Muscle layer of colon (tissue), 2 donors: ENCODE results near the gene PCCA.

Source experiments
- H3K27ac ChIP-seq: one replicate; pipeline ENCODE4 v1.7.0; 2013; ENCODE audit warnings: low read depth, mild to moderate bottlenecking, low read length, moderate library complexity
- H3K27me3 ChIP-seq, 2 donors: one replicate each; pipeline ENCODE4 v1.7.0; 2013; ENCODE audit warnings: low read length in 2 of 2, mild to moderate bottlenecking in 2 of 2; ENCODE audit not compliant: insufficient read depth in 2 of 2, control insufficient read depth in 1 of 2
- H3K36me3 ChIP-seq: one replicate; pipeline ENCODE4 v1.7.0; 2013; ENCODE audit warnings: mild to moderate bottlenecking, low read length; ENCODE audit not compliant: insufficient read depth
- H3K4me1 ChIP-seq: one replicate; pipeline ENCODE4 v1.7.0; 2013; ENCODE audit warnings: mild to moderate bottlenecking, low read length; ENCODE audit not compliant: insufficient read depth
- H3K4me3 ChIP-seq, 2 donors: one replicate each; pipeline ENCODE4 v1.7.0; 2013; ENCODE audit warnings: low read length in 2 of 2, low read depth in 1 of 2, mild to moderate bottlenecking in 1 of 2, moderate library complexity in 1 of 2
- H3K9ac ChIP-seq: one replicate; pipeline ENCODE4 v1.7.0; 2013; ENCODE audit warnings: low read length
- H3K9me3 ChIP-seq: one replicate; pipeline ENCODE4 v1.7.0; 2013; ENCODE audit warnings: mild to moderate bottlenecking, low read length
- donor health status: abdominal sarcoma.
- donor health status: Adenocarcinoma of cecum.

PCCA gene

DNA sequence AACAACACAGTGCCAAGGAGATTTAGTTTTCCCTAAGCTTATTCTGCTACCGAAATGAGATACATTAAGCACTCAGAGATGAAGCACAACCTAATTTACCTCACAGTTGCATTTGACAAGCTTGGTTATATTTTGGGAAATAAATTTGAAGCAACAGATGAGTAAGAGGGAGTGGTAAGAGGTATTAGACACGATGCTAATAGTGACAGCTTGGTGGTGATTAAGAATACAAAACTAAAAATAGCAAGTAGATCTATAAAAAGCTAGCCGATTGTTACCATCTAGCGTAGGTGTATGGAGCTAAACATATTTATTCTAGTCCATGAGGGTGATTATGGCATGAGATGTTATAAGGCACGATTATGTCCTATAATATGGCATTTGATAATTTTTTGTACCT, 208.5 kb downstream of the PCCA start:
- Histone ChIP-seq H3K9me3 (no peaks in the 10 kb centered on the region), H3K36me3 (no peaks in the 10 kb centered on the region), H3K4me3 (no peak overlapping the region), H3K27ac (no peak overlapping the region), H3K9ac (no peak overlapping the region), H3K4me1 (no peaks in the 10 kb centered on the region), H3K27me3 (no peaks in the 10 kb centered on the region)

DNA sequence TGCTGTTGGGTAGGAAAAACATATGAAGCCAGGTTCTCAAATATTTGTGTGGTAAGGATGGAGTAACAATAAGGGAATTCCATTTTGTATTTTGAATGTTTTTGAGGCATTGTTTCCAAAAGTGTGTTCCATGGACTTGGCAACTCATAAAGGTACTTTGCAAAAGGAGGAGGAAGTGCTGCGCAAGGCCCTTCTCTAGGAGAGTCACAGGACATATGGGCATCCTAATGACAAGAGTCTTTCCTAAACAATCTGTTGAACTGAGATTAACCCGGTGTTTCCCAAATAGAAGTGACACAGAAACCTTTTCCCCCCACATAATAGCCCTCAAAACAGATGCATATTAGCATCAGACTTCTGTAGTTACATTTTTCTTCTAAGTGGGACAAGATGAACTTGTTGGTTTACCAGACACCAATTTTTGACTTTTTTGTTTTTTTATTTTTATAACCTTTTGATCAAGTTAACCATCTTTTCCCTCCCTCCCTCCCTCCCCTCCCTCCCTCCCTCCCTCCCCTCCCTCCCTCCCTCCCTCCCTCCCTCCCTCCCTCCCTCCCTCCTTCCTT, 209.3 kb downstream of the PCCA start:
- no peaks in the 10 kb centered on the region for H3K4me1 ChIP-seq
- no peak overlapping the region for H3K27ac ChIP-seq
- no peaks in the 10 kb centered on the region for H3K27me3 ChIP-seq
- H3K9me3 ChIP-seq, result no peaks in the 10 kb centered on the region
- no peak overlapping the region for H3K9ac ChIP-seq
- no peak overlapping the region for H3K4me3 ChIP-seq
- H3K36me3 ChIP-seq, result no peaks in the 10 kb centered on the region

DNA sequence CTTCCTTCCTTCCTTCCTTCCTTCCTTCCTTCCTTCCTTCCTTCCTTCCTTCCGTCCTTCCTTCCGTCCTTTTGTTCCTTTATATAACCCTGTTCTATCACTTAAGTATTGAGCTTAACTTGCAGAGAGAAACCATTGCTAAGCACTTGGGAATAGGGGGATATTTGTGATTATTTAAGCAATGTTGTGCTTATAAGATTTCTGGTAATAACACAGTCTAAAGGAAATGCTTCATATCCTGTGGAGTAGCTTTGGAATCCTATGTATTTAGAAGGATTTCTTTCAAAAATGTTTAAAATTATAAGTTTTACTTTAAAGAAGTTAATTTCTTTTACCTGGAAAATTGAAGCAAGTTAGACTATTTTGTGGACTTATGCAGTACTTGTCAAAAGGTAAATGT, 209.8 kb downstream of the PCCA start:
- H3K9me3 ChIP-seq, result no peaks in the 10 kb centered on the region
- no peak overlapping the region for H3K4me3 ChIP-seq
- no peak overlapping the region for H3K27ac ChIP-seq
- no peaks in the 10 kb centered on the region for H3K36me3 ChIP-seq
- H3K4me1 ChIP-seq, result no peaks in the 10 kb centered on the region
- no peak overlapping the region for H3K9ac ChIP-seq
- no peaks in the 10 kb centered on the region for H3K27me3 ChIP-seq

DNA sequence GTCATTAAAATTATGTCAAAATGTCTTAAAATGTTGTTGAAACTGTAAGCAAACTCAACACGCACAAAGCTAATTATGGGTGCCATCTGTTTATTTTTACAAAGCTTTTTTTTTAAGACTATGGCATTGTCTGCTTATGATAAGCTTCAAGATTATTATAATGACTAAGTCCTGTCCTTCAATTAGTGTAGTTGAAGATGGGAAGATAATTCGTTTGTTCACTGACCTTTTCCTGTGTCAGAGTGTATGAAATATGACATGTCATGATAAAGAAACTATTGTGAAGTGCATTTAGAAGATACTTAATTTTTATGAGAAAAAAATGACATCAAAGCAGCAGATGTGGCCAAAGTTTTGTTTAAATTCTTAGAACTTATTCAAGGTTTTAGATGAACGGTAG, 211.3 kb downstream of the PCCA start:
- H3K4me1 ChIP-seq, result no peaks in the 10 kb centered on the region
- no peak overlapping the region for H3K9ac ChIP-seq
- H3K36me3 ChIP-seq, result no peaks in the 10 kb centered on the region
- no peak overlapping the region for H3K27ac ChIP-seq
- H3K4me3 ChIP-seq, result no peak overlapping the region
- no peaks in the 10 kb centered on the region for H3K9me3 ChIP-seq
- no peaks in the 10 kb centered on the region for H3K27me3 ChIP-seq

DNA sequence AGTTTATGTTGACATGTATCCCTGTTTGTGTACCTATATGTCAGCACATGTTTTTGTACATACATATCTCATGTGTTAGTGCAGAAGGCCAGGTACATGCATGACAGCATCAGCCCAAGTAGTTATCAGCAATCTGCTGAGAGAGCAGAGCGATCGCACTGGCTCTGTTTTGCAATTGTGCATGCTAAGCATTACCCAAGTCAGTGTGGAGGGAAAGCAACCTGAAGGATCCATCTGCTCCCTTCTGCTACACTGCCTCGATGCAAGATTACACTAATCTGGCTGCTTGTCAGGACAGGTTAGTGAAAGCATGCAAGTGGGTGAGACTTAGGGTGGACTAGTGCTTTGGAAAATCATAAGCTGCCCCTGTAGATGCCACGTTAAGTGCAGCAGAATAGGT, 211.8 kb downstream of the PCCA start:
- H3K9ac ChIP-seq, result no peak overlapping the region
- no peaks in the 10 kb centered on the region for H3K27me3 ChIP-seq
- no peak overlapping the region for H3K4me3 ChIP-seq
- no peaks in the 10 kb centered on the region for H3K4me1 ChIP-seq
- no peaks in the 10 kb centered on the region for H3K9me3 ChIP-seq
- H3K27ac ChIP-seq, result no peak overlapping the region
- H3K36me3 ChIP-seq, result no peaks in the 10 kb centered on the region

DNA sequence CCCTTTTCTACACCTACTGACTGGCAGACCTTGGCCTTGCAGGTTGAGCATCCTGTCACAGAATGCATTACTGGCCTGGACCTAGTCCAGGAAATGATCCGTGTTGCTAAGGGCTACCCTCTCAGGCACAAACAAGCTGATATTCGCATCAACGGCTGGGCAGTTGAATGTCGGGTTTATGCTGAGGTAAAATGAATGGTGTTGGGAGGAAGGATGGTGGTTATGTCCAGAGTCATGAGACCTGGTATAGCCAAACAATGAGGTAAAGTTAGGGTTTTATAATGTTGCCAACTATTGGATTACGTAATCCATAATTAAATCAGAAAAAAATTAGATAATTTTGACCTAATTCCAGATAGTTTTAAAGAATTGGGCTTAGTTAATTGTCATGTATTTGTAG, 212.5 kb downstream of the PCCA start:
- H3K9me3 ChIP-seq, result no peaks in the 10 kb centered on the region
- no peaks in the 10 kb centered on the region for H3K36me3 ChIP-seq
- no peak overlapping the region for H3K4me3 ChIP-seq
- no peak overlapping the region for H3K27ac ChIP-seq
- H3K4me1 ChIP-seq, result no peaks in the 10 kb centered on the region
- H3K27me3 ChIP-seq, result no peaks in the 10 kb centered on the region
- no peak overlapping the region for H3K9ac ChIP-seq

DNA sequence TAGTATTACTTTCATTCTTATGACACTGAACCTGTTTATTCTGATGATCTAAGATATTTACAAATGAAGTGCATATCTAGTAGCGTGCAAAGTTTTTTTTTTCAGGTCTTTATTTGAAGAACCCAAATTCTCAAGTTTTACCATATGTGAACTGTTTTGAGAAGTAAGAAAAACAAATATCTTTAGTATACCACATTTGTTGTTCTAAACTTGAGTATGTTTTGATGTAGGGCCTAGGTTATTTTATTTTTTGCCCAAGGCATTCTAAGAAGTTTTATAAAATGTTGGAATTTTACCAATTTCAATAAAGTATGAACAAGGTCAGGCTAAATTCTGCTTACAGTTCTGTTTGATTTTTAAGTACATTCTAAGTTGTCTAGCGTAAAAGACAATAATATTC, 213.5 kb downstream of the PCCA start:
- Histone ChIP-seq H3K27me3 (no peaks in the 10 kb centered on the region), H3K4me1 (no peaks in the 10 kb centered on the region), H3K9ac (no peak overlapping the region), H3K27ac (no peak overlapping the region), H3K36me3 (no peaks in the 10 kb centered on the region), H3K9me3 (no peaks in the 10 kb centered on the region), H3K4me3 (no peak overlapping the region)

DNA sequence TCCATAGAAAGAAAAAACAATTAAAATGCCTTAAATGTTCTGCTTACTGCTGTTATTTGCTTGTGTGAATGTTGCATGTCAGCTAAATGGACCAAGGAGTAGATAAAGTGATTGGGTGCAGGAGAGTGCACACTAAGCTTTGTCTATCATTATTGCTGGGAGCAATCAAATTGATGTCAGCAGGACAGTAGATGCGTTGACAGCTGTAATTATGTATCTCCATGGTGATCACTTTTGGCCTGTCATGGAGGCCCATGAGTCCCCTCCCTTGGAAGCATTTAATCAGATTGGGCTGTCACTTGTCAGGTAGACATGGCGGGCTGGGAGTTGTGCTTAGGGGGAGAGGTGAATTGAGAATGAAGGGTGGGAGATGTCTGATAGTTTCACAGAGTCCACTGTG, 215.3 kb downstream of the PCCA start:
- no peaks in the 10 kb centered on the region for H3K36me3 ChIP-seq
- H3K27ac ChIP-seq, result no peak overlapping the region
- H3K9me3 ChIP-seq, result no peaks in the 10 kb centered on the region
- H3K4me3 ChIP-seq, result no peak overlapping the region
- H3K4me1 ChIP-seq, result no peaks in the 10 kb centered on the region
- no peak overlapping the region for H3K9ac ChIP-seq
- no peaks in the 10 kb centered on the region for H3K27me3 ChIP-seq

DNA sequence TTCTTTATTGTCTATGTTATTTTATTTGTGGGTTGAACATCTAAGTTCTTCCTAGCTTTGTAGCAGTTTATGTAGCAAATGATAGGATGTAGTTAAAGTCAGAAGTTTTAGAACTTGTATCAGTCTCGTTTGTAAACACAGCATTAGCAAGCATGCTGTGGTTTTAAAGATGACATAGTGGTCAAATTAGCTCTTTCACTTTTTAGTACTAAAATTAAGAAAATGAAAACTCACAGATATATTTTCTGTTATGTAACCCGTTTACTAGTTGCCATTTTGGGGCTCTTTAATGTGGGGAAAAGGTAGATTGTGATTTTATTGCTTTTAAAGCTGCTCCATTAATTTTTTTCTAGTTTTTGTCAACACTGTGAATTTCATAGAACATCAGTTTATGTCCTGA, 216.5 kb downstream of the PCCA start:
- H3K4me3 ChIP-seq, result no peak overlapping the region
- no peaks in the 10 kb centered on the region for H3K27me3 ChIP-seq
- no peak overlapping the region for H3K27ac ChIP-seq
- H3K4me1 ChIP-seq, result no peaks in the 10 kb centered on the region
- no peak overlapping the region for H3K9ac ChIP-seq
- H3K9me3 ChIP-seq, result no peaks in the 10 kb centered on the region
- H3K36me3 ChIP-seq, result peaks cover 5% of the 10 kb centered on the region

DNA sequence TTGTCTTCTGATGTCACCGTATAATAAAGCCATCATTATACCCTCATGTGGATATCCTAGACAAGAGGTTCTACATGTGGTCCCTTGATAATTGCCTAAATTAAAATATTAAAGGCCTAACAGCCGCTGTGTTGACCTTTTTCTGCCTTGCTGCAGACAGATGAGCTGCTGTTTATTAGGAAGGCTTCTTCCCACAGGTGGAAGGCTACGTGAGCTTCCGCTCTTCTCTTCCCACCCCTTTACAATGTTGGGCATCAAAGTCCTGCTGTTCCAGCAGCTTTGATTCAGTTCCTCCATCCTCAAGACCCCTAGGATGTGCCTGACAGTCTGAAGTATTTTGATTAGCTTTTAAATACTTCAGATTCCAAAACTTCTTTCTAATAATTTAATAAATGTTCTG, 217.1 kb downstream of the PCCA start:
- Histone ChIP-seq H3K4me1 (no peaks in the 10 kb centered on the region), H3K9me3 (no peaks in the 10 kb centered on the region), H3K9ac (no peak overlapping the region), H3K27ac (no peak overlapping the region), H3K4me3 (no peak overlapping the region), H3K27me3 (no peaks in the 10 kb centered on the region), H3K36me3 (peaks cover 5% of the 10 kb centered on the region)

DNA sequence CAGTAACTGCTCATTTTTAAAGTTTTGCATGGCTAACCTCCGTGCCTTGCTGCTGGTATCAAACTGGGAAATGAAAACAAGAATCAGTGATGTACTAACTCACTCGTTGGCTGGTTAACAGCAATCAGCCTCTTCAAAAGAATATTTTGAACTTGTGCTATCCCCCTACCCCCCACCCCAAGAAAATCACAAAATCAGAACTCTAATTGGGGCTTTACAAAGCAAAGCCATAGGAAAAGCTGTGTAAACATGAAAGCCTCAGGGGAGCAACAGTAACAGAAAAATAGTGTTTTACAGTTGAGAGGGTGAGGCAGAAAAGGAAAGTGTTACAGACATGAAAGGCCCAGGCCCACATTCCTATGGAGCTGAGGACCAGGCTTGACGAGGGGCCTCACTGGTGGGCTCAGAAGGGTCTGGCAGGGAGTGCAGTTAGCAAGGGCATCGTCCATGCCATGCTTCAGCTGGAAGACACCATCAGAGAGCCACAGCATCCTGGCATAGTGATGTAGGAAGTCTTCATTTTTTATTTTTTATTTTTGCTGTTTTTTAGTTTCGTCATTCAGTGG, 217.6 kb downstream of the PCCA start:
- H3K27ac ChIP-seq, result no peak overlapping the region
- H3K4me1 ChIP-seq, result no peaks in the 10 kb centered on the region
- H3K9me3 ChIP-seq, result no peaks in the 10 kb centered on the region
- no peak overlapping the region for H3K9ac ChIP-seq
- no peak overlapping the region for H3K4me3 ChIP-seq
- H3K27me3 ChIP-seq, result no peaks in the 10 kb centered on the region
- H3K36me3 ChIP-seq, result peaks cover 5% of the 10 kb centered on the region

DNA sequence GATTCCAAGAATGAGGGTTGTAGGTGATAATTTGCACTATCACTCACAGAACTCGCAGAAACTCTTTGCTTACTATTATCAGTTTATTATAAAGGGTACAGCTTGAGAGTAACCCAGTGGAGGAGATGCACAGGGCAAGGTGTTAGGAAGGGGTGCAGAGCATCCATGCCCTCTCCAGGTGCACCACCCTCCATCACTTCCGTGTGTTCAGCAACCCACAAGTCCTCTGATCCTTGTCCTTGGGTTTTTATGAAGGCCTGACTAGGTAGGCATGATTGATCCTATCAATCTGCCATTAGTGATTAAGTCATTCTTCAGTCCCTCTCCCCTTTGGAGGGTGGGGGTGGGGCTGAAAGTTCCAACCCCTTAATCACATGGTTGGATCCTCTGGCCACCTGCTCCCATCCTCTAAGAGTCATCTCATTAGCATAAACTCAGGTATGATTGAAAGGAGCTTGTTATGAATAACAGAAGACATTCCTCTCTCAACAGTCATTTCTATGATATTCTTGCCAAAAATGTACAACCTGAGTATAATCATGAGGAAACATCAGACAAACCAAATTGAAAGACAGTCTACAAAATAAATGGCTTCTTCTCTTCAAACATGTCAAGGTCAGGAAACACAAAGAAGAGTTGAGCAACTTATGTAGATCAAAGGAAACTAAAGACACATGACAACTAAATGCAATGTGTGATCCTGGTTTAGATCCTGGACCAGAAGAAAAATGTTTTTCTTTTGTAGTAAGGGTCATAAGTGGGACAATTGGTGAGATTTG, 225.4 kb downstream of the PCCA start:
- Histone ChIP-seq H3K27me3 (no peaks in the 10 kb centered on the region), H3K4me1 (no peaks in the 10 kb centered on the region), H3K36me3 (peaks cover 5% of the 10 kb centered on the region), H3K4me3 (no peak overlapping the region), H3K9me3 (no peaks in the 10 kb centered on the region), H3K9ac (no peak overlapping the region), H3K27ac (no peak overlapping the region)
